SK-N-SH (cell line): Measurements from ENCODE around the gene DDAH2. TPM values are rescaled to one million over a fixed set of nuclear protein-coding genes. Genes with fewer than 3 reads are reported as not detected.

Experiments used
- CTCF ChIA-PET: fragments of 300-600, 350-600 bp; formaldehyde crosslinking; extraction: SDS; loops from one replicate; lab custom pipeline; 2021; lab: Yijun Ruan, JAX
- POLR2A ChIA-PET: fragments of 350-600 bp; sonication (Branson Sonifier 250); formaldehyde crosslinking; extraction: SDS; loops from one replicate; lab custom pipeline; 2020; ENCODE audit warnings: antibody characterized with exemption, inconsistent platforms; lab: Yijun Ruan, JAX
- DNase-seq: peaks from one replicate; pipeline ENCODE4 v3.0.0; 2012
- H2AFZ ChIP-seq: fragments of 200-600 bp; sonication (generic); 2 replicates; pipeline ENCODE4 v1.8.1; 2016; ENCODE audit warnings: antibody characterized with exemption, mild to moderate bottlenecking, low read depth
- H3F3A ChIP-seq: fragments of 200-600 bp; sonication (generic); replicated peaks from 2 replicates; pipeline ENCODE3; 2016; ENCODE audit warnings: antibody characterized with exemption, mild to moderate bottlenecking; ENCODE audit not compliant: insufficient read depth
- H3K27ac ChIP-seq, 2 experiments: fragments of 200-500 bp in 1 of 2; fragments of 200-600 bp in 1 of 2; sonication (Bioruptor generic) in 1 of 2; sonication (generic), shearing (Covaris generic) in 1 of 2; 2 replicates each; pipeline versions ENCODE4 v1.5.1 to v1.6.1; 2014 to 2016; ENCODE audit warnings: low read depth in 2 of 2, inconsistent platforms in 1 of 2, low read length in 1 of 2, mild to moderate bottlenecking in 1 of 2, mixed read lengths in 1 of 2
- H3K27me3 ChIP-seq: fragments of 200-600 bp; sonication (generic), shearing (Covaris generic); 2 replicates; pipeline ENCODE4 v1.6.1; 2016; ENCODE audit warnings: mixed run types; ENCODE audit not compliant: insufficient read depth
- H3K36me3 ChIP-seq, 2 experiments: fragments of 200-500 bp in 1 of 2; fragments of 200-600 bp in 1 of 2; sonication (Bioruptor generic) in 1 of 2; sonication (generic) in 1 of 2; replicated peaks in 1 of 2; 2 replicates each; pipeline versions ENCODE3 to v1.5.1; 2014 to 2016; ENCODE audit warnings: low read length in 1 of 2, mild to moderate bottlenecking in 1 of 2; ENCODE audit not compliant: insufficient read depth in 2 of 2, control insufficient read depth in 1 of 2
- H3K4me1 ChIP-seq, 2 experiments: fragments of 200-500 bp in 1 of 2; fragments of 200-600 bp in 1 of 2; sonication (Bioruptor generic) in 1 of 2; sonication (generic), shearing (Covaris generic) in 1 of 2; 2 replicates each; pipeline versions ENCODE4 v1.5.1 to v1.6.1; 2014 to 2016; ENCODE audit warnings: low read depth in 1 of 2, low read length in 1 of 2, mixed run types in 1 of 2; ENCODE audit not compliant: insufficient read depth in 2 of 2, control insufficient read depth in 1 of 2
- H3K4me2 ChIP-seq: fragments of 200-600 bp; sonication (generic), shearing (Covaris generic); 2 replicates; pipeline ENCODE4 v1.6.1; 2017; ENCODE audit warnings: mixed run types
- H3K4me3 ChIP-seq, 2 experiments: fragments of 200-500 bp in 1 of 2; fragments of 200-600 bp in 1 of 2; sonication (Bioruptor generic) in 1 of 2; sonication (generic), shearing (Covaris generic) in 1 of 2; 2 replicates each; pipeline versions ENCODE4 v1.5.1 to v1.8.1; 2014 to 2016; ENCODE audit warnings: low read depth in 2 of 2, inconsistent platforms in 1 of 2, low read length in 1 of 2, mild to moderate bottlenecking in 1 of 2, mixed read lengths in 1 of 2, moderate library complexity in 1 of 2
- H3K79me2 ChIP-seq: fragments of 200-600 bp; sonication (generic); 2 replicates; pipeline ENCODE4 v1.8.1; 2017; ENCODE audit warnings: mild to moderate bottlenecking; ENCODE audit not compliant: insufficient read depth
- H3K9ac ChIP-seq: fragments of 200-600 bp; sonication (generic); 2 replicates; pipeline ENCODE4 v1.6.1; 2017; ENCODE audit warnings: mixed run types
- H3K9me2 ChIP-seq: fragments of 200-600 bp; sonication (generic); 2 replicates; pipeline ENCODE4 v1.6.1; 2017; ENCODE audit warnings: mixed run types
- H3K9me3 ChIP-seq: fragments of 200-600 bp; sonication (generic); 2 replicates; pipeline ENCODE4 v1.6.1; 2017; ENCODE audit warnings: mixed run types, mild to moderate bottlenecking, moderate library complexity
- H4K20me1 ChIP-seq: fragments of 200-600 bp; sonication (generic); 2 replicates; pipeline ENCODE4 v1.6.1; 2017; ENCODE audit warnings: mild to moderate bottlenecking, mixed run types; ENCODE audit not compliant: insufficient read depth
- CHD2 ChIP-seq: fragments of 150-350 bp; IDR thresholded peaks from 2 replicates; pipeline ENCODE4 v1.6.1; 2018; ENCODE audit warnings: low read length; ENCODE audit not compliant: partially characterized antibody
- EZH2phosphoT487 ChIP-seq: fragments of 200-600 bp; sonication (generic); IDR thresholded peaks from 2 replicates; pipeline ENCODE4 v1.6.1; 2017; ENCODE audit warnings: low read depth, mixed run types, mild to moderate bottlenecking, antibody characterized with exemption, moderate library complexity, borderline replicate concordance
- FOSL2 ChIP-seq: IDR thresholded peaks from 2 replicates; pipeline ENCODE4 v1.4.0; 2012; ENCODE audit warnings: low read depth, mild to moderate bottlenecking, moderate library complexity, borderline replicate concordance
- FOXJ3 ChIP-seq: sonication (generic); formaldehyde crosslinking; IDR thresholded peaks from 2 replicates; pipeline ENCODE4 v1.5.1; 2020; ENCODE audit warnings: mild to moderate bottlenecking, missing genetic modification reagents
- GABPA ChIP-seq: IDR thresholded peaks from 2 replicates; pipeline ENCODE4 v1.4.0; 2012; ENCODE audit warnings: low read depth, mild to moderate bottlenecking
- GATA2 ChIP-seq: sonication (generic); formaldehyde crosslinking; IDR thresholded peaks from 2 replicates; pipeline ENCODE4 v1.5.0; 2020; ENCODE audit warnings: mild to moderate bottlenecking, missing genetic modification reagents
- NFIC ChIP-seq: IDR thresholded peaks from 2 replicates; pipeline ENCODE4 v1.4.0; 2012; ENCODE audit warnings: borderline replicate concordance
- RCOR1 ChIP-seq: fragments of 150-350 bp; IDR thresholded peaks from 2 replicates; pipeline ENCODE4 v1.6.1; 2017; ENCODE audit warnings: antibody characterized with exemption, low read length
- RFX5 ChIP-seq: IDR thresholded peaks from 2 replicates; pipeline ENCODE4 v1.6.1; 2012; ENCODE audit warnings: mild to moderate bottlenecking, improper control_type of control experiment, low read length
- RXRA ChIP-seq: IDR thresholded peaks from 2 replicates; pipeline ENCODE4 v1.4.0; 2012; ENCODE audit warnings: low read depth, mild to moderate bottlenecking, borderline replicate concordance
- SIN3A ChIP-seq: IDR thresholded peaks from 2 replicates; pipeline ENCODE4 v1.6.1; 2012; ENCODE audit warnings: low read depth, mild to moderate bottlenecking, low read length, moderate library complexity, borderline replicate concordance
- SMC3 ChIP-seq: IDR thresholded peaks from 2 replicates; pipeline ENCODE4 v1.6.1; 2012; ENCODE audit warnings: low read depth, low read length, improper control_type of control experiment
- TAF1 ChIP-seq: IDR thresholded peaks from 2 replicates; pipeline ENCODE4 v1.6.1; 2012; ENCODE audit warnings: low read depth, mild to moderate bottlenecking, low read length, moderate library complexity, borderline replicate concordance
- TCF12 ChIP-seq: IDR thresholded peaks from 2 replicates; pipeline ENCODE4 v1.4.0; 2012
- USF1 ChIP-seq: IDR thresholded peaks from 2 replicates; pipeline ENCODE4 v1.4.0; 2012; ENCODE audit warnings: low read depth, borderline replicate concordance
- USF2 ChIP-seq: fragments of 150-350 bp; IDR thresholded peaks from 2 replicates; pipeline ENCODE4 v1.6.1; 2017; ENCODE audit warnings: antibody characterized with exemption, low read length, low read depth, borderline replicate concordance
- WGBS: methylation state at CpG from one replicate; pipeline ENCODE4 v1.1.6; 2017; ENCODE audit warnings: low lambda C conversion rate; 5-methylcytosine and 5-hydroxymethylcytosine counted together
- polyA plus RNA-seq, 3 experiments: library from polyadenylated mRNA; depleted of rRNA; stranded (reverse); fragments of >200 nt; gene quantifications; 2 replicates each; pipeline ENCODE4 v1.2.3, GENCODE V29; 2012
- TF ChIP-seq, protein P1 (sequence below): fragments of 150-350 bp; IDR thresholded peaks from 2 replicates; pipeline ENCODE4 v1.6.1; 2016; ENCODE audit warnings: mild to moderate bottlenecking, low read depth, low read length

The DDAH2 gene
- polyA plus RNA-seq, 1 of the 3 experiments (the other 2 are of a cell fraction) = 180 TPM

DNA sequence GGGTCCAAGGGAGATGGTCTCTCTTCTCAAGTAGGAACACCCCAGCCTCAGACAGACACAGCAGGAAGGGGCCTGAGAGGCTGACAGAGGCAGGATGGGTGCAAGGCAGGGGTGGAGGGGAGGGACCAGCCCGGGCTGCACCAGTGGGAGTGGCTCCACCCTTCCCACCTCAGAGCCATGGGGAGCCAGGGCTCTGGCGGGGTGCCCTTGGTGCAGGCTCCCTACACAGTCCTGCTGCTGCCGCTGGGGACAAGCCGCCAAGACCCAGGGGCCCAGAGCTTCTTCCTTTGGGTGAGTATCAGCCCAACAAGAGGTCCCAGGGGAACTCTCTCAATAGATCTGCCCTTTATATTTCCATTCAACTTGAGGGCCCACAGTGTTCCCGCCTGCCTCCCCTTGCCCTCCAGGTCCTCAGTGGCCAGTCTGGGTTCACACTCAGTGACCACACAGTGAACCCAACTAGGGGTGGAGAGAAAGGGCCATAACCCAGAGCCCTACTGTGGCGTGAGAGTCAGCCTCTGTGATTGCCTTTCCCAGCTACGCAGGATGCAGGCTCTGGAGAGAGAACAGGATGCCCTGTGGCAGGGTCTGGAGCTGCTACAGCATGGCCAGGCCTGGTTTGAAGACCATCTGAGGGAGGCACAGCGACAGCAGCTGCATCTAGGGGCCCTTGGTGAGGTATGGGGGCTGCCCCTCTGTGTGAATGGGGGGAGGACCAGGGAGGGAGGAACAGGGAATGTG is 33.9 kb upstream of the DDAH2 start (continued):
- TF ChIP-seq USF1 = no peak
- TF ChIP-seq GATA2 (CRISPR knock-in tag) = no peak
- no peak for TF ChIP-seq EZH2phosphoT487

DNA sequence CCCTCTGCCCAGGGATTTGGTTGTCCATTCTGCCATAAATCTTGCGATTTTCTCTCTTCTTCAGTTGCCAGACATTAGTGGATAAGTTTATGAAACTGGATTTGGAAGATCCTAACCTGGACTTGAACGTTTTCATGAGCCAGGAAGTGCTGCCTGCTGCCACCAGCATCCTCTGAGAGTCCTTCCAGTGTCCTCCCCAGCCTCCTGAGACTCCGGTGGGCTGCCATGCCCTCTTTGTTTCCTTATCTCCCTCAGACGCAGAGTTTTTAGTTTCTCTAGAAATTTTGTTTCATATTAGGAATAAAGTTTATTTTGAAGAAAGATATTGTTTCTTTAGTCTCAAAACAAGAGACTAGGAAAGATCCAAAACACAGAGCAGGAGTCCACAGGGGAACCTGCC is 33.3 kb upstream of the DDAH2 start, which contains the start of gene SAPCD1:
TSS of gene SAPCD1 (plus strand) at position 301 of the 400 bp plus-strand sequence. CDS start 399 bp downstream, outside the sequence.
- H2AFZ ChIP-seq = no peak within 1 kb of the TSS

DNA sequence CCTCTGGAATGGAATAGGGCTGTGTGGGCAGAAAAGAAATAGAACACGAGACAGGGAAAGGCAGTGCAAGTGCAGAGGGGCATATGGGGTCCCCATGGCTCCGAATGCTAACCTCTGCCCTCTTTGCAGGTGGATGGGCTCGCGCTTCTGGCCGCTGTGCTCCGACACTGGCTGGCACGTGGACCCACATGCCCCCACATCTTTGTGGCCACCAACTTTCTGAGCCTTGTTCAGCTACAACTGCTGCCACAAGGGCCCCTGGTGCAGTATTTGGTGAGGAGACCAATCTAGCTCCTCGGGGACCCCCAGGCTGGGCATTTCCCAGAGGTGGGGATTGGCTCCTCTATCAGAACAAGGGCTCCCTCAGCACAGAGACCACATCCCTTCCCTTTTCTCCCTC is 32.2 kb upstream of the DDAH2 start:
- no peaks in the 10 kb centered on the region for H3K79me2 ChIP-seq
- no peaks in the 10 kb centered on the region for H3F3A ChIP-seq
- H3K4me2 ChIP-seq = no peak overlapping the region
- 98% methylated on average over 7 of the region's 8 CpGs for WGBS
- ChIA-PET CTCF (no interaction called here), POLR2A (no interaction called here)
- H3K4me3 ChIP-seq = no peak overlapping the region
- no peaks in the 10 kb centered on the region for H3K9me2 ChIP-seq
- no peaks in the 10 kb centered on the region for H4K20me1 ChIP-seq
- H3K27ac ChIP-seq = no peak overlapping the region
- no peaks in the 10 kb centered on the region for H3K9me3 ChIP-seq
- DNase-seq = no peak
- H2AFZ ChIP-seq = no peak overlapping the region
- no peaks in the 10 kb centered on the region for H3K36me3 ChIP-seq
- no peak for TF ChIP-seq SMC3
- no peak for TF ChIP-seq USF1
- no peak for TF ChIP-seq FOSL2
- no peak for TF ChIP-seq SIN3A
- TF ChIP-seq, protein P1, sequence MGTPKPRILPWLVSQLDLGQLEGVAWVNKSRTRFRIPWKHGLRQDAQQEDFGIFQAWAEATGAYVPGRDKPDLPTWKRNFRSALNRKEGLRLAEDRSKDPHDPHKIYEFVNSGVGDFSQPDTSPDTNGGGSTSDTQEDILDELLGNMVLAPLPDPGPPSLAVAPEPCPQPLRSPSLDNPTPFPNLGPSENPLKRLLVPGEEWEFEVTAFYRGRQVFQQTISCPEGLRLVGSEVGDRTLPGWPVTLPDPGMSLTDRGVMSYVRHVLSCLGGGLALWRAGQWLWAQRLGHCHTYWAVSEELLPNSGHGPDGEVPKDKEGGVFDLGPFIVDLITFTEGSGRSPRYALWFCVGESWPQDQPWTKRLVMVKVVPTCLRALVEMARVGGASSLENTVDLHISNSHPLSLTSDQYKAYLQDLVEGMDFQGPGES = no peak
- TF ChIP-seq RFX5 = no peak
- TF ChIP-seq FOXJ3 (CRISPR knock-in tag) = no peak
- TF ChIP-seq USF2 = no peak
- TF ChIP-seq NFIC = no peak
- TF ChIP-seq RCOR1 = no peak
- peaks cover 0 to 5% of the 10 kb centered on the region in 2 experiments; a peak in 1 of 4 replicates for H3K4me1 ChIP-seq
- no peaks in the 10 kb centered on the region for H3K27me3 ChIP-seq
- no peak overlapping the region for H3K9ac ChIP-seq

More for the DNA sequence above, 33.3 kb upstream of the DDAH2 start, which contains the start of gene SAPCD1:
- Histone ChIP-seq H3K79me2 (no peaks in the 10 kb centered on the region), H3K9me3 (no peaks in the 10 kb centered on the region), H3K9me2 (no peaks in the 10 kb centered on the region), H3K9ac (no peak within 1 kb of the TSS), H3F3A (no peaks in the 10 kb centered on the region), H3K27me3 (no peaks in the 10 kb centered on the region), H3K4me2 (no peak within 1 kb of the TSS), H3K36me3 (no peaks in the 10 kb centered on the region), H3K4me1 (peaks cover 0 to 8% of the 10 kb centered on the region in 2 experiments; a peak in 1 of 4 replicates), H3K4me3 (no peak within 1 kb of the TSS), H4K20me1 (no peaks in the 10 kb centered on the region), H3K27ac (no peak within 1 kb of the TSS)
- 71% methylated on average over 4 of the region's 4 CpGs for WGBS
- CTCF ChIA-PET = no interaction called here
- no peak for TF ChIP-seq TAF1
- no peak for TF ChIP-seq GATA2 (CRISPR knock-in tag)
- no peak for TF ChIP-seq TCF12
- TF ChIP-seq RCOR1 = no peak
- TF ChIP-seq CHD2 = no peak
- no peak for TF ChIP-seq FOSL2
- TF ChIP-seq GABPA = no peak
- no peak for TF ChIP-seq RXRA
- no peak for TF ChIP-seq FOXJ3 (CRISPR knock-in tag)
- no peak for TF ChIP-seq USF2
- no peak for DNase-seq
- POLR2A ChIA-PET = no interaction called here
